Neural cell (in vitro differentiated cells): Measurements from ENCODE around the gene MAFB. TPM values are rescaled to one million over a fixed set of nuclear protein-coding genes. Genes with fewer than 3 reads are reported as not detected.

Experiments used
- H2AFZ ChIP-seq: fragments of 200-600, 300-800 bp; sonication (generic), shearing (Covaris generic); 2 replicates; pipeline ENCODE4 v1.6.0; 2014; ENCODE audit warnings: low read depth, mild to moderate bottlenecking, antibody characterized with exemption, low read length, moderate library complexity
- H3F3A ChIP-seq: fragments of 200-600 bp; shearing (Covaris generic); 2 replicates; pipeline ENCODE4 v1.6.1; 2016; ENCODE audit warnings: mild to moderate bottlenecking, moderate library complexity, mixed read lengths, antibody characterized with exemption, low read length; ENCODE audit not compliant: insufficient read depth, poor library complexity, severe bottlenecking
- H3K27ac ChIP-seq: fragments of 200-600, 300-800 bp; sonication (generic), shearing (Covaris generic); 2 replicates; pipeline ENCODE4 v1.5.1; 2014; ENCODE audit warnings: mild to moderate bottlenecking, low read length, moderate library complexity
- H3K27me3 ChIP-seq: fragments of 300-800, 200-600 bp; sonication (generic), shearing (Covaris generic); 2 replicates; pipeline ENCODE4 v1.6.0; 2014; ENCODE audit warnings: mild to moderate bottlenecking, low read depth, low read length, moderate library complexity; ENCODE audit not compliant: insufficient read depth
- H3K36me3 ChIP-seq: fragments of 300-800, 200-600 bp; sonication (generic), shearing (Covaris generic); 2 replicates; pipeline ENCODE4 v1.5.1; 2014; ENCODE audit warnings: mild to moderate bottlenecking, antibody characterized with exemption, low read length, moderate library complexity; ENCODE audit not compliant: insufficient read depth
- H3K4me2 ChIP-seq: fragments of 300-800, 200-600 bp; sonication (generic), shearing (Covaris generic); 2 replicates; pipeline ENCODE4 v1.6.0; 2014; ENCODE audit warnings: mild to moderate bottlenecking, low read length
- H3K4me3 ChIP-seq: fragments of 300-800, 200-600 bp; sonication (generic), shearing (Covaris generic); 2 replicates; pipeline ENCODE4 v1.5.1; 2014; ENCODE audit warnings: mild to moderate bottlenecking, low read length, moderate library complexity
- H3K79me2 ChIP-seq: fragments of 200-600 bp; shearing (Covaris generic); replicated peaks from 2 replicates; pipeline ENCODE4 v1.6.0; 2014; ENCODE audit warnings: mild to moderate bottlenecking, low read length, moderate library complexity; ENCODE audit not compliant: insufficient read depth
- H3K9ac ChIP-seq: fragments of 300-800, 200-600 bp; sonication (generic), shearing (Covaris generic); 2 replicates; pipeline ENCODE4 v1.6.1; 2016; ENCODE audit warnings: mild to moderate bottlenecking, low read length, mixed read lengths
- H3K9me2 ChIP-seq: fragments of 200-600 bp; shearing (Covaris generic); 2 replicates; pipeline ENCODE4 v1.6.1; 2016; ENCODE audit warnings: mild to moderate bottlenecking, low read length, mixed read lengths; ENCODE audit not compliant: insufficient read depth
- H3K9me3 ChIP-seq: fragments of 200-600, 300-800 bp; sonication (generic), shearing (Covaris generic); 2 replicates; pipeline ENCODE4 v1.6.1; 2016; ENCODE audit warnings: mild to moderate bottlenecking, mixed run types, low read length, moderate library complexity, mixed read lengths
- H4K20me1 ChIP-seq: fragments of 200-600 bp; shearing (Covaris generic); 2 replicates; pipeline ENCODE4 v1.6.1; 2016; ENCODE audit warnings: mild to moderate bottlenecking, mixed run types; ENCODE audit not compliant: insufficient read depth
- EP300 ChIP-seq: fragments of 450-650 bp; conservative IDR thresholded peaks from 2 replicates; pipeline ENCODE4 v1.6.1; 2014; ENCODE audit warnings: antibody characterized with exemption, mild to moderate bottlenecking, moderate library complexity; ENCODE audit not compliant: poor library complexity, severe bottlenecking
- EZH2 ChIP-seq: fragments of 200-600, 300-800 bp; shearing (Covaris generic), sonication (generic); IDR thresholded peaks from 2 replicates; pipeline ENCODE4 v1.6.1; 2014; ENCODE audit warnings: antibody characterized with exemption, low read length, borderline replicate concordance, mild to moderate bottlenecking; ENCODE audit not compliant: insufficient read depth, poor library complexity, severe bottlenecking
- MXI1 ChIP-seq: fragments of 450-650 bp; conservative IDR thresholded peaks from 2 replicates; pipeline ENCODE4 v1.6.1; 2014; ENCODE audit warnings: antibody characterized with exemption, mild to moderate bottlenecking; ENCODE audit not compliant: poor library complexity, severe bottlenecking
- POLR2AphosphoS5 ChIP-seq: IDR thresholded peaks from 2 replicates; pipeline ENCODE4 v1.6.1; 2012
- RAD21 ChIP-seq: fragments of 450-650 bp; conservative IDR thresholded peaks from 2 replicates; pipeline ENCODE4 v1.6.1; 2014; ENCODE audit warnings: antibody characterized with exemption, mild to moderate bottlenecking, moderate library complexity
- SMC3 ChIP-seq: fragments of 450-650 bp; conservative IDR thresholded peaks from 2 replicates; pipeline ENCODE4 v1.6.1; 2014; ENCODE audit warnings: antibody characterized with exemption, mild to moderate bottlenecking, moderate library complexity; ENCODE audit not compliant: poor library complexity
- TAF1 ChIP-seq: IDR thresholded peaks from 2 replicates; pipeline ENCODE4 v1.6.1; 2012; ENCODE audit warnings: low read depth
- polyA plus RNA-seq: library from polyadenylated mRNA; depleted of rRNA; stranded (reverse); fragments of >200 nt; gene quantifications from 2 replicates; pipeline ENCODE4 v1.2.3, GENCODE V29; 2014
- TF ChIP-seq, protein P1 (sequence below): fragments of 450-650 bp; IDR thresholded peaks from 2 replicates; pipeline ENCODE4 v1.5.1; 2014; ENCODE audit warnings: antibody characterized with exemption, mild to moderate bottlenecking, moderate library complexity; ENCODE audit not compliant: poor library complexity, severe bottlenecking
- TF ChIP-seq, protein P2 (sequence below): IDR thresholded peaks from 2 replicates; pipeline ENCODE4 v1.6.1; 2012; ENCODE audit warnings: borderline replicate concordance

MAFB gene
- polyA plus RNA-seq, 1 donor from 2014 or later: 5.6 TPM

DNA sequence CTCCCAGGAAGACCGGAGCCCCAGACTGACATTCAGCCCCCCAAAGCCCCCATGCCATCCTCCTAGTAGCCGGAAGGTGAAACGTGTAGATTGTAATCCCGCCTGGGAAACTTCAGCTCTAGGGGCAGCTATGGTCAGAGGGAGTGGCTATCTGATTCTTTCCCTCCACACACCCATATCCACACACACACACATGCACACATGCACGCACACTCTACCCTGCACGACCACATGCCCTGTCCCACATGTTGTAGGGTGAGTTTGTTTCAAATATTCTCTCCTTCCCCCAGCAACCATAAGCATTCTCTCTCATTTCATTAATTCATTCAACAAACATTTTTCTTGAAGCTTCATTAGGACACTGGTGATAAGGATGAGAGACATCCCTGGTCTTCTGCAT, 42.2 kb downstream of the MAFB start:
- Histone ChIP-seq H3K9me2 (no peaks in the 10 kb centered on the region), H3K27ac (no peak overlapping the region), H3K4me2 (no peak overlapping the region), H3F3A (no peaks in the 10 kb centered on the region), H3K4me3 (no peak overlapping the region), H3K79me2 (no peaks in the 10 kb centered on the region), H2AFZ (no peak overlapping the region), H3K9ac (no peak overlapping the region), H4K20me1 (no peaks in the 10 kb centered on the region), H3K27me3 (no peaks in the 10 kb centered on the region), H3K9me3 (no peaks in the 10 kb centered on the region), H3K36me3 (no peaks in the 10 kb centered on the region)
- TF ChIP-seq RAD21 (no peak), SMC3 (no peak), EZH2 (no peak), TAF1 (no peak), EP300 (no peak), POLR2AphosphoS5 (no peak), MXI1 (no peak)
- TF ChIP-seq, protein P1, sequence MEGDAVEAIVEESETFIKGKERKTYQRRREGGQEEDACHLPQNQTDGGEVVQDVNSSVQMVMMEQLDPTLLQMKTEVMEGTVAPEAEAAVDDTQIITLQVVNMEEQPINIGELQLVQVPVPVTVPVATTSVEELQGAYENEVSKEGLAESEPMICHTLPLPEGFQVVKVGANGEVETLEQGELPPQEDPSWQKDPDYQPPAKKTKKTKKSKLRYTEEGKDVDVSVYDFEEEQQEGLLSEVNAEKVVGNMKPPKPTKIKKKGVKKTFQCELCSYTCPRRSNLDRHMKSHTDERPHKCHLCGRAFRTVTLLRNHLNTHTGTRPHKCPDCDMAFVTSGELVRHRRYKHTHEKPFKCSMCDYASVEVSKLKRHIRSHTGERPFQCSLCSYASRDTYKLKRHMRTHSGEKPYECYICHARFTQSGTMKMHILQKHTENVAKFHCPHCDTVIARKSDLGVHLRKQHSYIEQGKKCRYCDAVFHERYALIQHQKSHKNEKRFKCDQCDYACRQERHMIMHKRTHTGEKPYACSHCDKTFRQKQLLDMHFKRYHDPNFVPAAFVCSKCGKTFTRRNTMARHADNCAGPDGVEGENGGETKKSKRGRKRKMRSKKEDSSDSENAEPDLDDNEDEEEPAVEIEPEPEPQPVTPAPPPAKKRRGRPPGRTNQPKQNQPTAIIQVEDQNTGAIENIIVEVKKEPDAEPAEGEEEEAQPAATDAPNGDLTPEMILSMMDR: no peak
- TF ChIP-seq, protein P2, sequence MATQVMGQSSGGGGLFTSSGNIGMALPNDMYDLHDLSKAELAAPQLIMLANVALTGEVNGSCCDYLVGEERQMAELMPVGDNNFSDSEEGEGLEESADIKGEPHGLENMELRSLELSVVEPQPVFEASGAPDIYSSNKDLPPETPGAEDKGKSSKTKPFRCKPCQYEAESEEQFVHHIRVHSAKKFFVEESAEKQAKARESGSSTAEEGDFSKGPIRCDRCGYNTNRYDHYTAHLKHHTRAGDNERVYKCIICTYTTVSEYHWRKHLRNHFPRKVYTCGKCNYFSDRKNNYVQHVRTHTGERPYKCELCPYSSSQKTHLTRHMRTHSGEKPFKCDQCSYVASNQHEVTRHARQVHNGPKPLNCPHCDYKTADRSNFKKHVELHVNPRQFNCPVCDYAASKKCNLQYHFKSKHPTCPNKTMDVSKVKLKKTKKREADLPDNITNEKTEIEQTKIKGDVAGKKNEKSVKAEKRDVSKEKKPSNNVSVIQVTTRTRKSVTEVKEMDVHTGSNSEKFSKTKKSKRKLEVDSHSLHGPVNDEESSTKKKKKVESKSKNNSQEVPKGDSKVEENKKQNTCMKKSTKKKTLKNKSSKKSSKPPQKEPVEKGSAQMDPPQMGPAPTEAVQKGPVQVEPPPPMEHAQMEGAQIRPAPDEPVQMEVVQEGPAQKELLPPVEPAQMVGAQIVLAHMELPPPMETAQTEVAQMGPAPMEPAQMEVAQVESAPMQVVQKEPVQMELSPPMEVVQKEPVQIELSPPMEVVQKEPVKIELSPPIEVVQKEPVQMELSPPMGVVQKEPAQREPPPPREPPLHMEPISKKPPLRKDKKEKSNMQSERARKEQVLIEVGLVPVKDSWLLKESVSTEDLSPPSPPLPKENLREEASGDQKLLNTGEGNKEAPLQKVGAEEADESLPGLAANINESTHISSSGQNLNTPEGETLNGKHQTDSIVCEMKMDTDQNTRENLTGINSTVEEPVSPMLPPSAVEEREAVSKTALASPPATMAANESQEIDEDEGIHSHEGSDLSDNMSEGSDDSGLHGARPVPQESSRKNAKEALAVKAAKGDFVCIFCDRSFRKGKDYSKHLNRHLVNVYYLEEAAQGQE: no peak

DNA sequence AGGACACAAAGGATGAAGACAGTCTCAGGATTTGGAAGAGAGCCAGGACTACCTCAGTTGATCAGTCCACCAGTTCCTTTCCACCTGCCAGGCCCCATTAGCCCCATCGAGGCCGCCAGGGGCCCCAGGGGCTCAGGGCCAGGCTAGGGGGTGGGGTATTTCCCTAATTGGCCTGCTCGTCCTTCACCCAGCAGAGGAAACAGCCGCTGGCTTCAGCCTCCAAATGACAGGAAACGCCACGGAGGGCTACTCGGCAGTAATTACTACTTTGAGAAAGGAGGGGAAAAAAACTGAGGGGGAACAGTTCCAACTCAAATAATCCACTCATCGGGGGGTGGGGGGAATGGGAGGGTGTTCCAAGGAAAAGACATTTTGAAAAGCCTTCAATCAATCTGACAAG, 42.7 kb downstream of the MAFB start:
- Histone ChIP-seq H3K9me2 (no peaks in the 10 kb centered on the region), H2AFZ (no peak overlapping the region), H3K36me3 (no peaks in the 10 kb centered on the region), H4K20me1 (no peaks in the 10 kb centered on the region), H3K79me2 (no peaks in the 10 kb centered on the region), H3K4me2 (no peak overlapping the region), H3K4me3 (no peak overlapping the region), H3K27me3 (no peaks in the 10 kb centered on the region), H3F3A (no peaks in the 10 kb centered on the region), H3K9ac (no peak overlapping the region), H3K27ac (no peak overlapping the region), H3K9me3 (no peaks in the 10 kb centered on the region)
- TF ChIP-seq EP300 (no peak), MXI1 (no peak), RAD21 (no peak), SMC3 (no peak), POLR2AphosphoS5 (no peak), TAF1 (no peak), EZH2 (no peak)
- TF ChIP-seq, protein P2: no peak
- TF ChIP-seq, protein P1: no peak
